Fibroblast of villous mesenchyme (primary cell): ENCODE measurements around the gene GPM6B. TPM values are rescaled to one million over a fixed set of nuclear protein-coding genes. Genes with fewer than 3 reads are reported as not detected.

Experiments used
- DNase-seq: peaks from one replicate; pipeline ENCODE4 v3.0.0-alpha.2; 2010; ENCODE audit warnings: low read depth
- H3K4me3 ChIP-seq: 2 replicates; pipeline ENCODE4 v1.5.1; 2011; ENCODE audit warnings: low read depth, mild to moderate bottlenecking, low read length
- total RNA-seq: library from RNA; depleted of rRNA; stranded (reverse); fragments of >200 nt; gene quantifications from 2 replicates; pipeline ENCODE4 v1.2.3, GENCODE V29; 2012
- TF ChIP-seq, protein P1 (sequence below): IDR thresholded peaks from 2 replicates; pipeline ENCODE4 v1.5.1; 2012; ENCODE audit warnings: low read depth, mild to moderate bottlenecking, low read length; ENCODE audit not compliant: insufficient read depth

GPM6B gene
- total RNA-seq, 1 donor, result under 0.01 TPM

DNA sequence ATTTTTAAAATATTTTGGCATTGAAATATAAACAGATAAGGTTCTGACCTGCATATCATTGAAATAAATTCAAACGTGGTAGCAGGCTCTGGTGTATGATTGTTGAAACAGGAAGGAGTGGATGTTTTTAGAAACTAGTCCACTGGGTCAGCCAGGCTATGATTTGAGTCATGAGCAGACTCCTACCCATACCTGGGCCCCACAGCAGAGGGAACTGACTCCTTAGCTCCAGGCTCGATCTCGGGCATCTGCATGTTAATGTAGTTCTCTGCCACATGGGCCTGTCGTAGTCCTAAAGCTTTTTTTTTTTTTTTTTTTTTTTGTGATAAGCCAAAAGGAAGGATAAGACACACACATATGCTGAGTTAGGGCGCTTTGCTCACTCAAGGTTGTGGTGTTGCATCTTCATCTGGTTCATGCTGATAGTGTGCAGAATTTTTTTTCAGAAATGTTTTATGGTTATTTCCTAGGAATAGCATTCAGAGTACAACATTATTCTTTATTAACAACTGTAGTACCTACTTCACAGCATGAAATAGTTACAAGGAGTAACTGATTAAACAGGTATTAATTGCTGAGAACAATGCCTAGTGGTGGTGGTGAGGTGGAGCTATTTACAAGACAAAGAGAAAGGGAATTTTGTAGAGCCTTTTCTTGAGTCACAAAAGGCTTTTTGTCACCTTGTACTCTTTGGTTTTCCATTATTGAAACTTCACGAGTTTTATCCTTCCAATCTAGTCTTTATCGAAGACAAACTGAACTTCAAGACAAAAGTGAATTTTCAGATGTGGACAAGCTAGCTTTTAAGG is 55.1 kb downstream of the GPM6B start:
- DNase-seq, result peak; percentile 29
- H3K4me3 ChIP-seq, result no peak overlapping the region
- TF ChIP-seq, protein P1, sequence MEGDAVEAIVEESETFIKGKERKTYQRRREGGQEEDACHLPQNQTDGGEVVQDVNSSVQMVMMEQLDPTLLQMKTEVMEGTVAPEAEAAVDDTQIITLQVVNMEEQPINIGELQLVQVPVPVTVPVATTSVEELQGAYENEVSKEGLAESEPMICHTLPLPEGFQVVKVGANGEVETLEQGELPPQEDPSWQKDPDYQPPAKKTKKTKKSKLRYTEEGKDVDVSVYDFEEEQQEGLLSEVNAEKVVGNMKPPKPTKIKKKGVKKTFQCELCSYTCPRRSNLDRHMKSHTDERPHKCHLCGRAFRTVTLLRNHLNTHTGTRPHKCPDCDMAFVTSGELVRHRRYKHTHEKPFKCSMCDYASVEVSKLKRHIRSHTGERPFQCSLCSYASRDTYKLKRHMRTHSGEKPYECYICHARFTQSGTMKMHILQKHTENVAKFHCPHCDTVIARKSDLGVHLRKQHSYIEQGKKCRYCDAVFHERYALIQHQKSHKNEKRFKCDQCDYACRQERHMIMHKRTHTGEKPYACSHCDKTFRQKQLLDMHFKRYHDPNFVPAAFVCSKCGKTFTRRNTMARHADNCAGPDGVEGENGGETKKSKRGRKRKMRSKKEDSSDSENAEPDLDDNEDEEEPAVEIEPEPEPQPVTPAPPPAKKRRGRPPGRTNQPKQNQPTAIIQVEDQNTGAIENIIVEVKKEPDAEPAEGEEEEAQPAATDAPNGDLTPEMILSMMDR, result no peak

DNA sequence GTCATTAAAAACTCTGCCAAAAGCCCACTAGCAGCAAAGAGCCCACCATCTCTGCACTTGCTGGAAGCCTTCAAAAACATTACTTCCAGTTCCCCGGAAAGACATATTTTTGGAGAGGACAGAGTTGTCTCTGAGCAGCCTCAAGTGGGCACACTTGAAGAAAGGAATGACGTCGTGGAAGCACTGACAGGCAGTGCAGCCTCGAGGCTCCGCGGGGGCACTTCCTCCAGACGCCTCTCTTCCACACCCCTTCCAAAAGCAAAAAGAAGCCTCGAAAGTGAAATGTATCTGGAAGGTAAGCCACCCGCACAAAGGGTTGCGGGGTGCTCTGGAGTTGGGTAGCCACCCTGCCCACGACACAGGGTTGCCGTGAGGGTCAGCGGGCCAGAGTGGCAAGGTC is 56.5 kb downstream of the GPM6B start:
- no peak for DNase-seq
- H3K4me3 ChIP-seq, result no peak overlapping the region
- TF ChIP-seq, protein P1, result no peak

DNA sequence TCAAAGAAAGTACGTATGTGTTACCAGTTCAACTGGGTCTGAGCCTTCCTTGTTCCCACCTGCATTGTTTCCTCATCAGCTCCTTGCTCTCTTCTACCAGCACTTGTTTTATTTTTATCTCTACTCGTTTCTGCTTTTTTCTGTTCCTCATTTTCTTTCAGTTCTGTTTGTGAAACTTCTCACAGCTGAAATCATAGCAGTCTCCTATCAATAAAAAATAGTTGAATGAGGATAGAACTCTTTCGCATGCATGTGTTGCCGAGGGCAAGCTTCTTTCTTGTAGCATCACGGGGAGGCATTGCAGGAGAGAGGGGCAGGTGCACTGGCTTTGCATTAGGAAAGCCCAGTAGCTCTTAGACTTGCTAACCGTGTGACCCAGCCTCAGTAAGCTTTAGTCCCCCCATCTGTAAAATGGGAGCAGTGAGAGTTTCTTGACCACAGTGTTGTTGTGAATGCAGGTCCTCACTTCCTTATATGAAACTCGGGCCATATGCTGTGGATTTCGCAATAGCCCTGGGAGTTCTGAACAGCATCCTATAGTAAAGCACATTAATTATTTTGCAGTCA is 57.7 kb downstream of the GPM6B start:
- TF ChIP-seq, protein P1, result no peak
- no peak for DNase-seq

DNA sequence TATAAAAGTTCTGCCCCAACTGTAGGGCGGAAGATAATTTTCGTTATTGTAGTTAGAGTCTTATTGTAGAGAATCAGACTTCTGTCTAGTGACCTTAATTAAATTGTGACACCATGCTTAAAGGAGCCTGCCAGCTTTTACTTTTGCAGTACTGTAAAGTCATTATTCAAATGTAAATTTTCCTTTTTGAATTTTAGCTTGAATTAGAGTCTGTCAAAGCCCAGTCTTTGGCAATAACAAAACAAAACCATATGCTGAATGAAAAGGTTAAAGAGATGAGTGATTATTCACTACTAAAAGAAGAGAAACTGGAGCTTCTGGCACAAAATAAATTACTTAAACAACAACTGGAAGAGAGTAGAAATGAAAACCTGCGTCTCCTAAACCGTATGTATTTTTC is 60.5 kb downstream of the GPM6B start:
- TF ChIP-seq, protein P1, result no peak
- H3K4me3 ChIP-seq, result no peak overlapping the region
- no peak for DNase-seq

More for the DNA sequence above, 57.7 kb downstream of the GPM6B start:
- H3K4me3 ChIP-seq, result no peak overlapping the region

DNA sequence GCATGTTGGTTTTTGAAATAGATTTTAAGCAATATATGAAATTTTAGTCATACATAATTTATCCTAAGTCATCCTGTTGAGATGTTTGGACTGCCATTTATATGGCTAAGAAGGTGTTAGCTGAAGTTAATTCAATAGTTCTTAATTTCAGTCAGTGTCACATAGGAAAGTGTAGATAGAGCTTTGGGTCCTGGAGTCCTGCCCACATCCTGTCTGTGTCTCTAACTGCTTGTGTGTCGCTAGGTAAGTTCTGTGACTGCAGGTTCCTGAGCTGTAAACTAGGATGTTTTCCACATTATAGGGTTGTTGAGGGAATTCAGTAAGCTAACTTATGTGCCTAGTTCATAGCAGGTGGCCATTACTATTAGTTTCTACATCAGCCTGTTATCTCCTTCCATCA is 61.6 kb downstream of the GPM6B start:
- no peak for DNase-seq

DNA sequence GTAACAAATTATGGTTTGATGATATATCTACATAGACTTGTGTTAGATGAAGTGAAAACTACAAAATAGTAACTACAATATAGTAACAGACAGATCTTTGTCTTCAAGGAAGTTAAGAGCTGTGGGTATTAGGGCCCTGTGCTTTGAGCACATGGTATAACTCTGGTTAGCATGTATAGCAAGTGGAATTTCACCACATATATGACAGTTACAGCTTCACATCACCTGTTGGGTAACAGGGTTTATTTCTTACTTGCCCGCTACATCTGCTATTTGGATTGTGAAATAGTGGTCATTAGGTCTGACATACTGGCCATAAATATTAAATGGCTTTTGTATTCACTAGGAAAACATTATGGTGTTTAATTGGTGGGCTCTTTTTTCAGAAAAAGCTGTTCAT is 62.1 kb downstream of the GPM6B start:
- TF ChIP-seq, protein P1, result no peak

More for the DNA sequence above, 61.6 kb downstream of the GPM6B start:
- TF ChIP-seq, protein P1, result no peak
- no peak overlapping the region for H3K4me3 ChIP-seq

More for the DNA sequence above, 62.1 kb downstream of the GPM6B start:
- H3K4me3 ChIP-seq, result no peak overlapping the region
- DNase-seq, result no peak
